Brain microvascular endothelial cell (primary cell): ENCODE results near the gene CCDC85C.

Experiments
- DNase-seq: peaks from one replicate; pipeline ENCODE4 v3.0.0-alpha.2; 2020
- H3K27ac ChIP-seq: fragments of 250-450 bp; sonication (Bioruptor Pico); 2 replicates; pipeline ENCODE4 v1.5.1; 2020; ENCODE audit warnings: mild to moderate bottlenecking, moderate library complexity
- H3K27me3 ChIP-seq: fragments of 250-450 bp; sonication (Bioruptor Pico); replicated peaks from 2 replicates; pipeline ENCODE4 v1.5.1; 2020; ENCODE audit warnings: mild to moderate bottlenecking
- H3K36me3 ChIP-seq: fragments of 250-450 bp; sonication (Bioruptor Pico); replicated peaks from 2 replicates; pipeline ENCODE4 v1.5.1; 2020; ENCODE audit warnings: mild to moderate bottlenecking
- H3K4me3 ChIP-seq: 2 replicates; pipeline ENCODE4 v1.5.1; 2011; ENCODE audit warnings: low read depth, mild to moderate bottlenecking, control low read depth, low read length, moderate library complexity
- in situ Hi-C: cut with HindIII; loops from 2 replicates; pipeline ENCODE4 v1.10.0; 2017; ENCODE audit warnings: low sequenced_read_pairs, low pct_ligation_motif_present
- TF ChIP-seq, protein P1 (sequence below): IDR thresholded peaks from 2 replicates; pipeline ENCODE4 v1.5.1; 2011; ENCODE audit warnings: low read depth, mild to moderate bottlenecking, moderate library complexity, low read length, control low read depth, inconsistent platforms; ENCODE audit errors: missing control alignments

CCDC85C gene

DNA sequence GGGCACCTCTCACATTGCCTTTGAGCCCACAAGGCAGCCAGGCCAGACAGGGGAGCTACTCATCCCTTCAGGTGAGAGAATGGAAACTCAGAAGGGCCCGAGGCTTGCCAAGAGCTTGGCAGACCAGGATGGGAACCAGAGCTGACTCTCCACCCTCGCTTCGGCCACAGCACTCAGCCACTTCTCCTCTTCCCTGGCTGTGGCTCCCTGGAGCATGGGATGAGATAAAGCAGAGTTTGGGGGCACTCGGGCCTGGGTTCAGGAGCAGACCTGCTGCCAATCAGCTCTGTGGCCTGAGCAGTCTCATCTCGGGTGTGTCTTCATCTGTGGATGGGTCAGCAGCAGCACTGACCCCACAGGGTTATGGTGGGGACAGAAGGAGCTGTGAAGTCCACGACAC is 20.0 kb upstream of the CCDC85C start:
- in situ Hi-C loops: no loop called here
- Histone ChIP-seq H3K4me3 (no peak overlapping the region), H3K27me3 (no peaks in the 10 kb centered on the region), H3K27ac (no peak overlapping the region), H3K36me3 (no peaks in the 10 kb centered on the region)
- no peak for DNase-seq
- TF ChIP-seq, protein P1, sequence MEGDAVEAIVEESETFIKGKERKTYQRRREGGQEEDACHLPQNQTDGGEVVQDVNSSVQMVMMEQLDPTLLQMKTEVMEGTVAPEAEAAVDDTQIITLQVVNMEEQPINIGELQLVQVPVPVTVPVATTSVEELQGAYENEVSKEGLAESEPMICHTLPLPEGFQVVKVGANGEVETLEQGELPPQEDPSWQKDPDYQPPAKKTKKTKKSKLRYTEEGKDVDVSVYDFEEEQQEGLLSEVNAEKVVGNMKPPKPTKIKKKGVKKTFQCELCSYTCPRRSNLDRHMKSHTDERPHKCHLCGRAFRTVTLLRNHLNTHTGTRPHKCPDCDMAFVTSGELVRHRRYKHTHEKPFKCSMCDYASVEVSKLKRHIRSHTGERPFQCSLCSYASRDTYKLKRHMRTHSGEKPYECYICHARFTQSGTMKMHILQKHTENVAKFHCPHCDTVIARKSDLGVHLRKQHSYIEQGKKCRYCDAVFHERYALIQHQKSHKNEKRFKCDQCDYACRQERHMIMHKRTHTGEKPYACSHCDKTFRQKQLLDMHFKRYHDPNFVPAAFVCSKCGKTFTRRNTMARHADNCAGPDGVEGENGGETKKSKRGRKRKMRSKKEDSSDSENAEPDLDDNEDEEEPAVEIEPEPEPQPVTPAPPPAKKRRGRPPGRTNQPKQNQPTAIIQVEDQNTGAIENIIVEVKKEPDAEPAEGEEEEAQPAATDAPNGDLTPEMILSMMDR: no peak

DNA sequence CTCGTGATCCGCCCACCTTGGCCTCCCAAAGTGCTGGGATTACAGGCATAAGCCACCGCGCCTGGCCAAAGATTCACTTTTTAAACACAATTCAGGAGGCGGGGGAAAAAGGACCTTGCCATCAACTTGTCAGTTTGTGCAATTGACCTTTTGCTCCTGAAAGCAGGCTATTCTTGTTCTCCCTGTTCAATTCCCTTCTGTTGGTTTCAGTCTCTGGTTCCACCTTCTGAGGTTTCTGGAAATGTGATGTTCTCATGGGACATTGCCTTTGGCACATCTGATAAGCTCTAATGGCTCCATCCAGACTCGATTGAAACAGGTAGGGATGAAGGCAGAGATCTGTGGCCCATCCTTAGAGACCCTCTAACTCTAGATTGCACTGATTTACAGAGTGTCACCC is 17.9 kb upstream of the CCDC85C start:
- Histone ChIP-seq H3K4me3 (no peak overlapping the region), H3K36me3 (no peaks in the 10 kb centered on the region), H3K27ac (no peak overlapping the region), H3K27me3 (no peaks in the 10 kb centered on the region)
- in situ Hi-C loops: no loop called here
- TF ChIP-seq, protein P1: no peak
- no peak for DNase-seq

DNA sequence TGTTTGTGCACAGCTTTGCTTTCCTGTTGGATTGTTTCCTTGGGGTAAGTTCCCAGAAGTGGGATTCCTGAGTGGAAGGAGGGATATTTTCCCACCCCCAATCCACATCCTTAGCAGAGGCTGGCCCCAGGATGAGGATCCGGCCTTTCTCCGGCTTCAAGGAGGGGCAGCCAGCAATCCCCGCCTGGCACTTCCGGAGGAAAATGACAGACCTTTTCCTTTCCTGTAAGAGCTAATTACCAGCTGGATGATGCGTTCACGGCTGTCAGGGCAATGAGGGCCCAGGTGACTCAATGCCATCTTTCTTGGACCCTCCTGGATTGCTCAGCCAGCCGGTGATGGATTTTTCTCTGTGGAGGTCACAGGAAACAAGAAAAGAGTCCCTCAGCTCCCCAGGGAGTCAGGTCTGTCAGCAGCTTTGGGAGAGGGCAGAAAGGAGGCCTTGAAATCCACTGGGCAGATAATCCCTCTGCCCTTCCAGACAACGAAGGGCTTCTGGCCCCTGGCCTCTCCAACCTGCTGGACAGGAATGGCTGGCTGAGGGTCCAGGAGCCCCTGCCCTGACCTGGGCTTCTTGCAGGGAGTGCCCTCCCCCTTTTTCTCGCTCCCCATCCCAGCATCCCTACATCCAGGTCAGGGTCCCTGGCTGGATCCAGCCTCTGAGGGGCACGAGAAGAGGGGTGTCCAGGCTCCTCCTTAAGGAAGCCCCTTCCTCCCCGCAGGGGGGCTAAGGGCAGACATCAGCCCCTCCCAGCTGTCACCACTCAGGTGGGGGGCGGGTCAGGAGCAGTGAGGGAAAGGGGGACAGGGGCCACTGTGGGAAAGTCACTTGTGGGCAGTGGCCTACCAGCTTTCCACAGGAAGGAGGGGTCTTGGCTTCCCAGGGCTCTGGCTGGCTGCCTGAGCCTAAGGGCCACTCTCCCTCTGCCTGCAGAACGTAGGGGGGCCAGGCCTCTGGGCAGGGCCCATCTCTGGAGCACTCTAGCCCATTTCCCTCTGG is 16.1 kb upstream of the CCDC85C start:
- in situ Hi-C loops: no loop called here
- TF ChIP-seq, protein P1: no peak
- H3K4me3 ChIP-seq: no peak overlapping the region
- no peaks in the 10 kb centered on the region for H3K36me3 ChIP-seq
- H3K27me3 ChIP-seq: no peaks in the 10 kb centered on the region
- DNase-seq: no peak
- H3K27ac ChIP-seq: no peak overlapping the region

DNA sequence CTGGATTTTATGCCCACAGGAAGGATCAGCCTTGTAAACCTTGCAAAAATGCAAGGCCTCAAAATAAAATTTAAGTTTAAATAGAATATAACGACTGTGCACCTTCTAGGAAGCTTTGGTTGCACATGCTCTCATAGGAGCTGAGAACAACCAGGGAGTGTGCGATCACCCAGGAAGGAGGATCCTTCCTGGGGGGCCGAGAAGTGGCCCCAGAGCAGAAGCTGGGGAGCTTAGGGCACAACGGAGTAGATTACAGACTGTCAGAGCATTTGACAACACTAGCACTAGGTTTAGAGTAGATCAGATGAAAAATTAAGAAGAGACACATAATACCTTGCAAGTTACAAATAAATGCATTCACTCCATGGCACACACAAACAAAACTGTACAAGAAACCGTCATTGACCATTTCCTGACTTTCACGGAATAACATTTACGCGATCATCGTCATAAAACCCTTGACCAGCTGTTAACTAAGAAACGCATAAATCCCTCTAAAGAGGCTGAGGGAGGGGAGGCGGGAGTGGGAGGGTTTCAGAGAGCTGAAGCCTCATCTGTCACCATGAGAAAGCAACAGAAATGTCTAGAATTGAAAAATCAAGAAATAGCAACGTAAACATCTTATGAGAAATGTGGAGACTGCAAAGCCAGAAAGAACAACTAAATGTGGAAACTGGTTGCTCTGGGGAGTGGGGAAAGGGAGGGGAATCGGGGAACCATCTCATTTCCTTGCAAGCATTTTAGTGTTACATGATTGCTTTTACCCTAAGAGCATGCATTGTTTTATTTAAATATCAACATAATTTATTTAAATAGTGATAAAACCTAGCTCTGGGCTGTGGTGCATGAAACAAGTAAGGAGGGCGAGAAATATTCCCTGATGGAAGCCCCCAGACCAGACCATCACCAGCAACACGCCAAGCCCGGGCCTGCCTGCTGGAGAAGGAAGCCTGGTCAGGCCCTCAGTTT is 13.1 kb upstream of the CCDC85C start:
- TF ChIP-seq, protein P1: no peak
- in situ Hi-C loops: no loop called here
- no peaks in the 10 kb centered on the region for H3K27me3 ChIP-seq
- H3K4me3 ChIP-seq: no peak overlapping the region
- no peak for DNase-seq
- H3K36me3 ChIP-seq: no peaks in the 10 kb centered on the region
- H3K27ac ChIP-seq: no peak overlapping the region

DNA sequence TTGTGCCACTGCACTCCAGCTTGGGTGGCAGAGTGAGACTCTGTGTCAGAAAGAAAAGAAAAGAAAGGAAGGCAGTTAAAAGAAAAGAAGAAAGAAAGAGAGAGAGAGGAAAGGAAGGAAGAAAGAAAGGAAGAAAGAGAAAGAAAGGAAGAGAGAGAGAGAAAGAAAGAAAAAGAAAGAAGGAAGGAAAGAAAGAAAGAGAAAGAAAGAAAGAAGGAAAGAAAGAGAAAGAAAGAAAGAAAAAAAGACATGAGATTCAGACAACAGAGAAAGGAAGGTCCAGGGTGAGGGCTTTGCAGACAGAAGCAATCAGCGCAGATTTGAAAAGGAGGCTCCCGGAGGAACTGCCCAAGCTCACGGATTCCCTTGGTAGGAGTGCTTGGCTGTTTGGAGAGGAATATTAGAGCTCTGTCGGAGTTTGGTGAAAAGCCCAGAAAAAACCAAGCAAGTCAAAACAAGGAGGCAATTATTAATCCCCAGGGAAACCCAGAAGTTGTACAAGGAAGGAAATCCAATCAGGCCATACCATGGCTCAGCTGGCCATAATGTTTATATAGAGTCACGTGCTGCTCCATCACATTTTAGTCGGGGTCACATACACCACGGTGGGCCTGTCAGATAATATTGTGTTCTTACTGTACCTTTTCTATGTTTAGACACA is 11.6 kb upstream of the CCDC85C start:
- H3K36me3 ChIP-seq: no peaks in the 10 kb centered on the region
- H3K4me3 ChIP-seq: no peak overlapping the region
- H3K27me3 ChIP-seq: no peaks in the 10 kb centered on the region
- DNase-seq: no peak
- no peak overlapping the region for H3K27ac ChIP-seq
- in situ Hi-C loops: no loop called here
- TF ChIP-seq, protein P1: no peak
